WTC11 (cell line): ENCODE data around the gene RPL34. TPM values are rescaled to one million over a fixed set of nuclear protein-coding genes. Genes with fewer than 3 reads are reported as not detected.

Experiments used
- ATAC-seq: fragments of 200-7000 bp; cut with Tn5 transposase; 2 replicates; pipeline ENCODE4 v1.10.0; 2021; ENCODE audit warnings: mild to moderate bottlenecking, moderate library complexity
- CTCF ChIA-PET: fragments of 300-600 bp; sonication (Branson Sonifier 250); formaldehyde crosslinking; loops from one replicate; lab custom pipeline; 2021; ENCODE audit warnings: antibody characterized with exemption; lab: Charles Lee
- POLR2A ChIA-PET: fragments of 350-600 bp; sonication (Branson Sonifier 250); formaldehyde crosslinking; loops from one replicate; lab custom pipeline; 2021; ENCODE audit warnings: antibody characterized with exemption; lab: Charles Lee
- DNase-seq: peaks from one replicate; pipeline ENCODE4 v3.0.0; 2021; ENCODE audit warnings: low spot score
- H3K27ac Mint-ChIP-seq: 2 replicates; pipeline ENCODE4 v1.8.0; 2021; ENCODE audit warnings: mixed read lengths
- H3K27me3 Mint-ChIP-seq: 2 replicates; pipeline ENCODE4 v1.8.0; 2021; ENCODE audit warnings: low read depth, mild to moderate bottlenecking, moderate library complexity, mixed read lengths
- H3K36me3 Mint-ChIP-seq: 2 replicates; pipeline ENCODE4 v1.8.0; 2021; ENCODE audit warnings: mixed read lengths
- H3K4me1 Mint-ChIP-seq: 2 replicates; pipeline ENCODE4 v1.8.0; 2022; ENCODE audit warnings: mixed read lengths
- H3K4me3 Mint-ChIP-seq: 2 replicates; pipeline ENCODE4 v1.8.0; 2021; ENCODE audit warnings: mild to moderate bottlenecking, moderate library complexity, mixed read lengths
- H3K9me3 Mint-ChIP-seq: 2 replicates; pipeline ENCODE4 v1.8.0; 2021; ENCODE audit warnings: mixed read lengths
- CBFB ChIP-seq: sonication (generic); formaldehyde crosslinking; IDR thresholded peaks from 2 replicates; pipeline ENCODE4 v1.8.1; 2022; ENCODE audit warnings: mild to moderate bottlenecking, low read depth, missing genetic modification reagents
- IRF2 ChIP-seq: sonication (generic); formaldehyde crosslinking; IDR thresholded peaks from 2 replicates; pipeline ENCODE4 v1.8.0; 2022; ENCODE audit warnings: low read depth, missing genetic modification reagents, borderline replicate concordance
- NR1H2 ChIP-seq: sonication (generic); formaldehyde crosslinking; IDR thresholded peaks from 2 replicates; pipeline ENCODE4 v1.9.0; 2021; ENCODE audit warnings: mild to moderate bottlenecking, moderate library complexity, missing genetic modification reagents
- PRRX2 ChIP-seq: fragments of 250-450 bp; sonication (Bioruptor Pico); IDR thresholded peaks from 2 replicates; pipeline ENCODE4 v1.8.0; 2021; ENCODE audit warnings: mild to moderate bottlenecking
- SMAD3 ChIP-seq: sonication (generic); formaldehyde crosslinking; IDR thresholded peaks from 2 replicates; pipeline ENCODE4 v1.8.0; 2022; ENCODE audit warnings: missing genetic modification reagents, mild to moderate bottlenecking, borderline replicate concordance
- TEAD4 ChIP-seq: sonication (generic); formaldehyde crosslinking; IDR thresholded peaks from 2 replicates; pipeline ENCODE4 v1.8.0; 2022; ENCODE audit warnings: mild to moderate bottlenecking, missing genetic modification reagents
- ZBTB21 ChIP-seq: sonication (generic); formaldehyde crosslinking; IDR thresholded peaks from 2 replicates; pipeline ENCODE4 v1.8.1; 2023; ENCODE audit warnings: mild to moderate bottlenecking, missing genetic modification reagents, borderline replicate concordance
- ZNF138 ChIP-seq: sonication (generic); formaldehyde crosslinking; conservative IDR thresholded peaks from 2 replicates; pipeline ENCODE4 v1.8.1; 2022; ENCODE audit warnings: mild to moderate bottlenecking, moderate library complexity, missing genetic modification reagents
- ZNF317 ChIP-seq: sonication (generic); formaldehyde crosslinking; IDR thresholded peaks from 2 replicates; pipeline ENCODE4 v1.8.1; 2023; ENCODE audit warnings: low read depth, mild to moderate bottlenecking, moderate library complexity, missing genetic modification reagents, borderline replicate concordance
- total RNA-seq: library from RNA; stranded (reverse); gene quantifications from 3 replicates; pipeline ENCODE4 v1.2.3, GENCODE V29; 2021
- TF ChIP-seq, protein P1 (sequence below): fragments of 250-450 bp; sonication (Bioruptor Pico); IDR thresholded peaks from 2 replicates; pipeline ENCODE4 v1.9.0; 2021; ENCODE audit warnings: mild to moderate bottlenecking
- TF ChIP-seq, protein P2 (sequence below): fragments of 250-450 bp; sonication (Bioruptor Pico); conservative IDR thresholded peaks from 2 replicates; pipeline ENCODE4 v1.9.0; 2021; ENCODE audit warnings: mild to moderate bottlenecking
- TF ChIP-seq, protein P3 (sequence below): sonication (generic); formaldehyde crosslinking; conservative IDR thresholded peaks from 2 replicates; pipeline ENCODE4 v1.8.1; 2022; ENCODE audit warnings: mild to moderate bottlenecking, missing genetic modification reagents
- TF ChIP-seq, protein P4 (sequence below): sonication (generic); formaldehyde crosslinking; IDR thresholded peaks from 2 replicates; pipeline ENCODE4 v1.8.1; 2022; ENCODE audit warnings: low read depth, mild to moderate bottlenecking, moderate library complexity, missing genetic modification reagents, borderline replicate concordance
- TF ChIP-seq, protein P5 (sequence below): sonication (generic); formaldehyde crosslinking; conservative IDR thresholded peaks from 2 replicates; pipeline ENCODE4 v1.8.1; 2023; ENCODE audit warnings: mild to moderate bottlenecking, low read depth, missing genetic modification reagents, moderate library complexity
- TF ChIP-seq, protein P6 (sequence below): sonication (generic); formaldehyde crosslinking; IDR thresholded peaks from 2 replicates; pipeline ENCODE4 v1.8.1; 2023; ENCODE audit warnings: mild to moderate bottlenecking, missing genetic modification reagents, moderate library complexity
- TF ChIP-seq, protein P7 (sequence below): sonication (generic); formaldehyde crosslinking; IDR thresholded peaks from 2 replicates; pipeline ENCODE4 v1.8.0; 2022; ENCODE audit warnings: mild to moderate bottlenecking, missing genetic modification reagents
- TF ChIP-seq, protein P8 (sequence below): fragments of 250-450 bp; sonication (Bioruptor Pico); IDR thresholded peaks from 2 replicates; pipeline ENCODE4 v1.9.0; 2021; ENCODE audit warnings: moderate library complexity, mild to moderate bottlenecking, inconsistent platforms, borderline replicate concordance
- TF ChIP-seq, protein P9 (sequence below): sonication (generic); formaldehyde crosslinking; IDR thresholded peaks from 2 replicates; pipeline ENCODE4 v1.8.0; 2022; ENCODE audit warnings: mild to moderate bottlenecking, missing genetic modification reagents
- TF ChIP-seq, protein P10 (sequence below): sonication (generic); formaldehyde crosslinking; IDR thresholded peaks from 2 replicates; pipeline ENCODE4 v1.8.0; 2022; ENCODE audit warnings: mild to moderate bottlenecking, missing genetic modification reagents

Gene RPL34
- total RNA-seq, 1 experiment from 2014 or later, result 1,253 TPM

DNA sequence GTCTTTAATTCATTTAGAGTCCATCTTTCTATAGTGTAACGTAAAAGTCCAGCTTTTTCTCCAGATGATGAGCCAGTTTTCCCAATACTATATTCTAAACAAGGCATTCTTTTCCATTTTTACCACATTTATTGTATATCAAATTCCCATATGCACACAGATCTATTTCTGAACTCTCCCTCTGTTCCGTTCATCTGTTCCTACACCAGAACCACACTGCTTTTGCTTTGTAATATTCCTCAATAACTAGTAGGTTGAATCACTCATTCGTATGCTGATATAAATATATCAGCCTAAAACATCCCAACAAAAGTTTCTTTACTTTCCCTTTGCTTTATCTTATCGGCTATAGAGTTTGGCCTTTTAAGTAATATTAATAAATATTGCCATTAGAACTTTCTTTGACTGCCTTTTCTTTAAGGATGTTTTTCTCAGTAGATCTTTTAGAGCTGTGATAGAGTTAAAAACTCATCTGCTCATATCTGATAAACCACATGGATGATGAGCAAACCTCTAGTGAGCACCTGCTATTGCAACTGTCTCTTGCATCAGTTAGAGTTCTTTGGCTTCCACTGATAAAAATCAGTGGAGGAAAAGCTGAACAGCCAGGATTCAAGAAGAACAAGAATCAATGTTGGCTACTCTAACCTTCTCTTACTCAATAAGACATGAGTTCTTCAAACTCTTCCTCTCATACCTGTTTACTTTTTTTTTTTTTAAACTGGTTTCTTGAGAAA is 13.1 kb upstream of the RPL34 start (continued):
- TF ChIP-seq, protein P1, sequence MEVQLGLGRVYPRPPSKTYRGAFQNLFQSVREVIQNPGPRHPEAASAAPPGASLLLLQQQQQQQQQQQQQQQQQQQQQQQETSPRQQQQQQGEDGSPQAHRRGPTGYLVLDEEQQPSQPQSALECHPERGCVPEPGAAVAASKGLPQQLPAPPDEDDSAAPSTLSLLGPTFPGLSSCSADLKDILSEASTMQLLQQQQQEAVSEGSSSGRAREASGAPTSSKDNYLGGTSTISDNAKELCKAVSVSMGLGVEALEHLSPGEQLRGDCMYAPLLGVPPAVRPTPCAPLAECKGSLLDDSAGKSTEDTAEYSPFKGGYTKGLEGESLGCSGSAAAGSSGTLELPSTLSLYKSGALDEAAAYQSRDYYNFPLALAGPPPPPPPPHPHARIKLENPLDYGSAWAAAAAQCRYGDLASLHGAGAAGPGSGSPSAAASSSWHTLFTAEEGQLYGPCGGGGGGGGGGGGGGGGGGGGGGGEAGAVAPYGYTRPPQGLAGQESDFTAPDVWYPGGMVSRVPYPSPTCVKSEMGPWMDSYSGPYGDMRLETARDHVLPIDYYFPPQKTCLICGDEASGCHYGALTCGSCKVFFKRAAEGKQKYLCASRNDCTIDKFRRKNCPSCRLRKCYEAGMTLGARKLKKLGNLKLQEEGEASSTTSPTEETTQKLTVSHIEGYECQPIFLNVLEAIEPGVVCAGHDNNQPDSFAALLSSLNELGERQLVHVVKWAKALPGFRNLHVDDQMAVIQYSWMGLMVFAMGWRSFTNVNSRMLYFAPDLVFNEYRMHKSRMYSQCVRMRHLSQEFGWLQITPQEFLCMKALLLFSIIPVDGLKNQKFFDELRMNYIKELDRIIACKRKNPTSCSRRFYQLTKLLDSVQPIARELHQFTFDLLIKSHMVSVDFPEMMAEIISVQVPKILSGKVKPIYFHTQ (CRISPR knock-in tag), result no peak

DNA sequence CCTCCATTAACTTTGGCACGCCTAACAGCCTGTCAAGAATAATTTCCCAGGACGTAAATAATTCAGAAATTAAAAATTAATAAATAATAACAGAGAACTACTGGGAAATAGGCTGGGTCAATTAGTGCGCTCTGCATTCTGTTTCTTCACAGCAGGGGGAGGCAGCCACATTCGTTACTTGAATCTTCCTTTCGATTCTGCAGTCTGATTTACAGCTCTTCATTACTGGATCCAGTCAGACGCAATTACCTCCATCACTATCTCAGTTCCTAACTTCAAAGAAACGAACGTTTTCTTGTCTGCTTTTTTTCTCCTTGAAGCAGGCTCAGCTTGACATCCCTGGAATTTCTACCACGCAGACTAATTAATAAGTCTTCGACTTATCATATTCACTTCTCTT is 9.0 kb upstream of the RPL34 start:
- ATAC-seq, result no peak
- Mint-ChIP-seq H3K4me3 (no peak overlapping the region), H3K27ac (no peak overlapping the region), H3K4me1 (peaks cover 20% of the 10 kb centered on the region), H3K36me3 (peaks cover 10% of the 10 kb centered on the region), H3K9me3 (peaks cover 25% of the 10 kb centered on the region), H3K27me3 (peaks cover 5% of the 10 kb centered on the region; the same call in 1 of the 2 replicates)
- DNase-seq, result no peak
- POLR2A ChIA-PET, result interaction anchor here (0.8 kb wide), 1 partner anchor 9 kb away, joined by 3 read pairs; the partner anchor contains the start of gene RPL34
- CTCF ChIA-PET, result no interaction called here
- no peak for TF ChIP-seq ZBTB21 (CRISPR knock-in tag)
- TF ChIP-seq, protein P2, sequence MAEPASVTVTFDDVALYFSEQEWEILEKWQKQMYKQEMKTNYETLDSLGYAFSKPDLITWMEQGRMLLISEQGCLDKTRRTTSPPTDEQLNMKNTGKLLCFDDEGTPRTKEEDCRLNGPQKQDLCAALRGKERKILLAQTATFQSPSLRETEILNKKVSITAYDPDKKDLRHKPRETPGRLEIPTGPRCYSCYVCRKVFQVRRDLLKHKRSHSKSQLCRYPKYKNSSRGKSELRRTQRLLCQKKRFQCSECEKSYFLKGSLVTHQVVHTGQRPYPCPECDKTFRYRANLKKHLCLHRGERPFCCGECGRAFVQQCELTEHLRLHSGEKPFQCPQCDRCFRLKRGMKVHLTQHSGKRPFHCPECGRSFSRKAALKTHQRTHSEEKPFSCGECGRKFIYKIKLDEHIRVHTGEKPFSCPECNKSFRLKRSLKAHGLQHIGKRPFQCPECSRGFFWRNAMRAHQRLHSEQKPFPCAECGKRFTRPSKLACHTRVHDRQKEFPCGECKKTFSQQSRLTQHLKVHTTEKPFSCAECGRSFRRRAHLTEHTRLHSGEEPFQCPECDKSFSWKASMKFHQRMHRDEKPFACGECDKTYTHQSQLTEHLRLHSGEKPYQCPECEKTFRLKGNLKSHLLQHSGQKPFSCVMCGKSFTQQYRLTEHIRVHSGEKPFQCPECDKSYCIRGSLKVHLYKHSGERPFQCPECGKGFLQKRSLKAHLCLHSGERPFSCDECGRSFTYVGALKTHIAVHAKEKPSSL (CRISPR knock-in tag), result no peak
- TF ChIP-seq, protein P3, sequence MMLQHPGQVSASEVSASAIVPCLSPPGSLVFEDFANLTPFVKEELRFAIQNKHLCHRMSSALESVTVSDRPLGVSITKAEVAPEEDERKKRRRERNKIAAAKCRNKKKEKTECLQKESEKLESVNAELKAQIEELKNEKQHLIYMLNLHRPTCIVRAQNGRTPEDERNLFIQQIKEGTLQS (CRISPR knock-in tag), result no peak
- no peak for TF ChIP-seq PRRX2 (CRISPR knock-in tag)
- no peak for TF ChIP-seq SMAD3
- no peak for TF ChIP-seq ZNF138 (CRISPR knock-in tag)
- no peak for TF ChIP-seq IRF2 (CRISPR knock-in tag)
- TF ChIP-seq, protein P4, sequence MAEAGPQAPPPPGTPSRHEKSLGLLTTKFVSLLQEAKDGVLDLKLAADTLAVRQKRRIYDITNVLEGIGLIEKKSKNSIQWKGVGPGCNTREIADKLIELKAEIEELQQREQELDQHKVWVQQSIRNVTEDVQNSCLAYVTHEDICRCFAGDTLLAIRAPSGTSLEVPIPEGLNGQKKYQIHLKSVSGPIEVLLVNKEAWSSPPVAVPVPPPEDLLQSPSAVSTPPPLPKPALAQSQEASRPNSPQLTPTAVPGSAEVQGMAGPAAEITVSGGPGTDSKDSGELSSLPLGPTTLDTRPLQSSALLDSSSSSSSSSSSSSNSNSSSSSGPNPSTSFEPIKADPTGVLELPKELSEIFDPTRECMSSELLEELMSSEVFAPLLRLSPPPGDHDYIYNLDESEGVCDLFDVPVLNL, result no peak
- TF ChIP-seq, protein P5, sequence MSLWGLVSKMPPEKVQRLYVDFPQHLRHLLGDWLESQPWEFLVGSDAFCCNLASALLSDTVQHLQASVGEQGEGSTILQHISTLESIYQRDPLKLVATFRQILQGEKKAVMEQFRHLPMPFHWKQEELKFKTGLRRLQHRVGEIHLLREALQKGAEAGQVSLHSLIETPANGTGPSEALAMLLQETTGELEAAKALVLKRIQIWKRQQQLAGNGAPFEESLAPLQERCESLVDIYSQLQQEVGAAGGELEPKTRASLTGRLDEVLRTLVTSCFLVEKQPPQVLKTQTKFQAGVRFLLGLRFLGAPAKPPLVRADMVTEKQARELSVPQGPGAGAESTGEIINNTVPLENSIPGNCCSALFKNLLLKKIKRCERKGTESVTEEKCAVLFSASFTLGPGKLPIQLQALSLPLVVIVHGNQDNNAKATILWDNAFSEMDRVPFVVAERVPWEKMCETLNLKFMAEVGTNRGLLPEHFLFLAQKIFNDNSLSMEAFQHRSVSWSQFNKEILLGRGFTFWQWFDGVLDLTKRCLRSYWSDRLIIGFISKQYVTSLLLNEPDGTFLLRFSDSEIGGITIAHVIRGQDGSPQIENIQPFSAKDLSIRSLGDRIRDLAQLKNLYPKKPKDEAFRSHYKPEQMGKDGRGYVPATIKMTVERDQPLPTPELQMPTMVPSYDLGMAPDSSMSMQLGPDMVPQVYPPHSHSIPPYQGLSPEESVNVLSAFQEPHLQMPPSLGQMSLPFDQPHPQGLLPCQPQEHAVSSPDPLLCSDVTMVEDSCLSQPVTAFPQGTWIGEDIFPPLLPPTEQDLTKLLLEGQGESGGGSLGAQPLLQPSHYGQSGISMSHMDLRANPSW (CRISPR knock-in tag), result no peak
- TF ChIP-seq TEAD4 (CRISPR knock-in tag), result no peak
- TF ChIP-seq, protein P6, sequence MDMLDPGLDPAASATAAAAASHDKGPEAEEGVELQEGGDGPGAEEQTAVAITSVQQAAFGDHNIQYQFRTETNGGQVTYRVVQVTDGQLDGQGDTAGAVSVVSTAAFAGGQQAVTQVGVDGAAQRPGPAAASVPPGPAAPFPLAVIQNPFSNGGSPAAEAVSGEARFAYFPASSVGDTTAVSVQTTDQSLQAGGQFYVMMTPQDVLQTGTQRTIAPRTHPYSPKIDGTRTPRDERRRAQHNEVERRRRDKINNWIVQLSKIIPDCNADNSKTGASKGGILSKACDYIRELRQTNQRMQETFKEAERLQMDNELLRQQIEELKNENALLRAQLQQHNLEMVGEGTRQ (CRISPR knock-in tag), result no peak
- TF ChIP-seq, protein P7, sequence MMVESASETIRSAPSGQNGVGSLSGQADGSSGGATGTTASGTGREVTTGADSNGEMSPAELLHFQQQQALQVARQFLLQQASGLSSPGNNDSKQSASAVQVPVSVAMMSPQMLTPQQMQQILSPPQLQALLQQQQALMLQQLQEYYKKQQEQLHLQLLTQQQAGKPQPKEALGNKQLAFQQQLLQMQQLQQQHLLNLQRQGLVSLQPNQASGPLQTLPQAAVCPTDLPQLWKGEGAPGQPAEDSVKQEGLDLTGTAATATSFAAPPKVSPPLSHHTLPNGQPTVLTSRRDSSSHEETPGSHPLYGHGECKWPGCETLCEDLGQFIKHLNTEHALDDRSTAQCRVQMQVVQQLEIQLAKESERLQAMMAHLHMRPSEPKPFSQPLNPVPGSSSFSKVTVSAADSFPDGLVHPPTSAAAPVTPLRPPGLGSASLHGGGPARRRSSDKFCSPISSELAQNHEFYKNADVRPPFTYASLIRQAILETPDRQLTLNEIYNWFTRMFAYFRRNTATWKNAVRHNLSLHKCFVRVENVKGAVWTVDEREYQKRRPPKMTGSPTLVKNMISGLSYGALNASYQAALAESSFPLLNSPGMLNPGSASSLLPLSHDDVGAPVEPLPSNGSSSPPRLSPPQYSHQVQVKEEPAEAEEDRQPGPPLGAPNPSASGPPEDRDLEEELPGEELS (CRISPR knock-in tag), result no peak
- TF ChIP-seq, protein P8, sequence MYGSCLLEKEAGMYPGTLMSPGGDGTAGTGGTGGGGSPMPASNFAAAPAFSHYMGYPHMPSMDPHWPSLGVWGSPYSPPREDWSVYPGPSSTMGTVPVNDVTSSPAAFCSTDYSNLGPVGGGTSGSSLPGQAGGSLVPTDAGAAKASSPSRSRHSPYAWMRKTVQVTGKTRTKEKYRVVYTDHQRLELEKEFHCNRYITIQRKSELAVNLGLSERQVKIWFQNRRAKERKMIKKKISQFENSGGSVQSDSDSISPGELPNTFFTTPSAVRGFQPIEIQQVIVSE (CRISPR knock-in tag), result no peak
- no peak for TF ChIP-seq ZNF317 (CRISPR knock-in tag)
- no peak for TF ChIP-seq NR1H2 (CRISPR knock-in tag)
- TF ChIP-seq, protein P9, sequence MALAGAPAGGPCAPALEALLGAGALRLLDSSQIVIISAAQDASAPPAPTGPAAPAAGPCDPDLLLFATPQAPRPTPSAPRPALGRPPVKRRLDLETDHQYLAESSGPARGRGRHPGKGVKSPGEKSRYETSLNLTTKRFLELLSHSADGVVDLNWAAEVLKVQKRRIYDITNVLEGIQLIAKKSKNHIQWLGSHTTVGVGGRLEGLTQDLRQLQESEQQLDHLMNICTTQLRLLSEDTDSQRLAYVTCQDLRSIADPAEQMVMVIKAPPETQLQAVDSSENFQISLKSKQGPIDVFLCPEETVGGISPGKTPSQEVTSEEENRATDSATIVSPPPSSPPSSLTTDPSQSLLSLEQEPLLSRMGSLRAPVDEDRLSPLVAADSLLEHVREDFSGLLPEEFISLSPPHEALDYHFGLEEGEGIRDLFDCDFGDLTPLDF (CRISPR knock-in tag), result no peak
- TF ChIP-seq, protein P10, sequence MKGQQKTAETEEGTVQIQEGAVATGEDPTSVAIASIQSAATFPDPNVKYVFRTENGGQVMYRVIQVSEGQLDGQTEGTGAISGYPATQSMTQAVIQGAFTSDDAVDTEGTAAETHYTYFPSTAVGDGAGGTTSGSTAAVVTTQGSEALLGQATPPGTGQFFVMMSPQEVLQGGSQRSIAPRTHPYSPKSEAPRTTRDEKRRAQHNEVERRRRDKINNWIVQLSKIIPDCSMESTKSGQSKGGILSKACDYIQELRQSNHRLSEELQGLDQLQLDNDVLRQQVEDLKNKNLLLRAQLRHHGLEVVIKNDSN (CRISPR knock-in tag), result no peak
- TF ChIP-seq CBFB (CRISPR knock-in tag), result no peak
